Stomach smooth muscle (tissue), 2 donors: ENCODE results near the gene SESN2.

Experiments used
- H3K27ac ChIP-seq: one replicate; pipeline ENCODE4 v1.7.0; 2013; ENCODE audit warnings: mild to moderate bottlenecking, low read length, inconsistent platforms
- H3K27me3 ChIP-seq, 2 donors: one replicate each; pipeline ENCODE4 v1.7.0; 2013; ENCODE audit warnings: low read length in 2 of 2; ENCODE audit not compliant: insufficient read depth in 2 of 2, control insufficient read depth in 1 of 2
- H3K36me3 ChIP-seq, 2 donors: one replicate each; pipeline ENCODE4 v1.7.0; 2013; ENCODE audit warnings: low read length in 2 of 2; ENCODE audit not compliant: control insufficient read depth in 2 of 2, insufficient read depth in 2 of 2
- H3K4me1 ChIP-seq: one replicate; pipeline ENCODE4 v1.7.0; 2013; ENCODE audit warnings: low read length; ENCODE audit not compliant: control insufficient read depth, insufficient read depth
- H3K4me3 ChIP-seq, 2 donors: one replicate each; pipeline ENCODE4 v1.7.0; 2013; ENCODE audit warnings: low read length in 2 of 2
- H3K9ac ChIP-seq, 2 donors: one replicate each; pipeline ENCODE4 v1.7.0; 2013; ENCODE audit warnings: low read length in 2 of 2, mild to moderate bottlenecking in 1 of 2
- H3K9me3 ChIP-seq, 2 donors: one replicate each; pipeline ENCODE4 v1.7.0; 2013; ENCODE audit warnings: low read length in 2 of 2; ENCODE audit not compliant: control insufficient read depth in 2 of 2
- donor health status: healthy.
- donor health status: Pancreatic carcinoma.

SESN2 gene

GRCh38 chr1:28290851-28291250, 31.5 kb downstream of the SESN2 start:
- H3K9ac ChIP-seq: no peak overlapping the region
- H3K27ac ChIP-seq: no peak overlapping the region

GRCh38 chr1:28291711-28292110, 32.4 kb downstream of the SESN2 start:
- H3K4me3 ChIP-seq: no peak overlapping the region
- no peaks in the 10 kb centered on the region for H3K4me1 ChIP-seq
- no peaks in the 10 kb centered on the region for H3K27me3 ChIP-seq
- H3K27ac ChIP-seq: no peak overlapping the region
- H3K36me3 ChIP-seq: no peaks in the 10 kb centered on the region
- no peaks in the 10 kb centered on the region for H3K9me3 ChIP-seq
- H3K9ac ChIP-seq: no peak overlapping the region

More at GRCh38 chr1:28290851-28291250, 31.5 kb downstream of the SESN2 start:
- H3K4me3 ChIP-seq: no peak overlapping the region
- no peaks in the 10 kb centered on the region for H3K36me3 ChIP-seq
- no peaks in the 10 kb centered on the region for H3K9me3 ChIP-seq
- no peaks in the 10 kb centered on the region for H3K4me1 ChIP-seq
- H3K27me3 ChIP-seq: no peaks in the 10 kb centered on the region

GRCh38 chr1:28295936-28296335, 36.6 kb downstream of the SESN2 start:
- no peaks in the 10 kb centered on the region for H3K4me1 ChIP-seq
- no peaks in the 10 kb centered on the region for H3K9me3 ChIP-seq
- H3K36me3 ChIP-seq: no peaks in the 10 kb centered on the region
- H3K9ac ChIP-seq: no peak overlapping the region
- no peak overlapping the region for H3K4me3 ChIP-seq
- no peaks in the 10 kb centered on the region for H3K27me3 ChIP-seq
- H3K27ac ChIP-seq: no peak overlapping the region

GRCh38 chr1:28296401-28297261, 37.3 kb downstream of the SESN2 start:
- Histone ChIP-seq H3K27ac (no peak overlapping the region), H3K9me3 (no peaks in the 10 kb centered on the region), H3K36me3 (no peaks in the 10 kb centered on the region), H3K4me1 (no peaks in the 10 kb centered on the region), H3K4me3 (peak overlapping the region in 1 of 2 donors; percentile 17), H3K9ac (no peak overlapping the region), H3K27me3 (no peaks in the 10 kb centered on the region)

GRCh38 chr1:28297826-28298225, 38.5 kb downstream of the SESN2 start:
- Histone ChIP-seq H3K9me3 (no peaks in the 10 kb centered on the region), H3K9ac (no peak overlapping the region), H3K4me1 (no peaks in the 10 kb centered on the region), H3K36me3 (no peaks in the 10 kb centered on the region), H3K4me3 (no peak overlapping the region), H3K27me3 (no peaks in the 10 kb centered on the region), H3K27ac (no peak overlapping the region)

- H3K27me3 ChIP-seq: no peaks in the 10 kb centered on the region
- no peaks in the 10 kb centered on the region for H3K4me1 ChIP-seq
- no peak overlapping the region for H3K9ac ChIP-seq
- H3K4me3 ChIP-seq: no peak overlapping the region
- H3K36me3 ChIP-seq: no peaks in the 10 kb centered on the region
- H3K9me3 ChIP-seq: no peaks in the 10 kb centered on the region
- no peak overlapping the region for H3K27ac ChIP-seq
Measured at GRCh38 chr1:28298438-28298837, 39.1 kb downstream of the SESN2 start.

GRCh38 chr1:28301368-28302174, 42.3 kb downstream of the SESN2 start:
- Histone ChIP-seq H3K9me3 (no peaks in the 10 kb centered on the region), H3K27me3 (no peaks in the 10 kb centered on the region)

GRCh38 chr1:28302247-28302646, 42.9 kb downstream of the SESN2 start:
- Histone ChIP-seq H3K9me3 (no peaks in the 10 kb centered on the region), H3K27ac (no peak overlapping the region), H3K4me3 (no peak overlapping the region), H3K27me3 (no peaks in the 10 kb centered on the region), H3K4me1 (no peaks in the 10 kb centered on the region), H3K36me3 (no peaks in the 10 kb centered on the region), H3K9ac (no peak overlapping the region)

More at GRCh38 chr1:28301368-28302174, 42.3 kb downstream of the SESN2 start:
- no peaks in the 10 kb centered on the region for H3K4me1 ChIP-seq
- no peak overlapping the region for H3K4me3 ChIP-seq
- no peak overlapping the region for H3K27ac ChIP-seq
- no peaks in the 10 kb centered on the region for H3K36me3 ChIP-seq
- H3K9ac ChIP-seq: no peak overlapping the region

GRCh38 chr1:28306301-28306949, 47.1 kb downstream of the SESN2 start:
- Histone ChIP-seq H3K27me3 (no peaks in the 10 kb centered on the region), H3K9me3 (peaks cover 0 to 3% of the 10 kb centered on the region in 2 donors), H3K4me3 (no peak overlapping the region), H3K36me3 (no peaks in the 10 kb centered on the region), H3K4me1 (no peaks in the 10 kb centered on the region), H3K9ac (no peak overlapping the region), H3K27ac (no peak overlapping the region)

GRCh38 chr1:28308750-28309149, 49.4 kb downstream of the SESN2 start:
- Histone ChIP-seq H3K36me3 (no peaks in the 10 kb centered on the region), H3K27me3 (no peaks in the 10 kb centered on the region), H3K4me1 (no peaks in the 10 kb centered on the region), H3K9ac (no peak overlapping the region), H3K27ac (no peak overlapping the region), H3K4me3 (no peak overlapping the region), H3K9me3 (peaks cover 0 to 3% of the 10 kb centered on the region in 2 donors)
